HepG2 (cell line): ENCODE measurements around the gene ADRM1.

Experiments used
- IRX3 ChIP-seq: sonication (generic); formaldehyde crosslinking; IDR thresholded peaks from 2 replicates; pipeline ENCODE4 v1.8.1; 2023; ENCODE audit warnings: mild to moderate bottlenecking, low read depth, missing genetic modification reagents, borderline replicate concordance
- JUND ChIP-seq: sonication (generic); formaldehyde crosslinking; IDR thresholded peaks from 2 replicates; pipeline ENCODE4 v1.8.0; 2022; ENCODE audit warnings: mild to moderate bottlenecking, missing genetic modification reagents
- SMC3 ChIP-seq: IDR thresholded peaks from 2 replicates; pipeline ENCODE4 v1.6.1; 2011; ENCODE audit warnings: low read length, improper control_type of control experiment
- SP5 ChIP-seq: IDR thresholded peaks from 2 replicates; pipeline ENCODE4 v1.6.1; 2016; ENCODE audit warnings: low read depth, borderline replicate concordance
- ZSCAN21 ChIP-seq: sonication (generic); formaldehyde crosslinking; IDR thresholded peaks from 2 replicates; pipeline ENCODE4 v1.8.0; 2022; ENCODE audit warnings: mild to moderate bottlenecking, missing genetic modification reagents, moderate library complexity, borderline replicate concordance
- TF ChIP-seq, protein P1 (sequence below): sonication (generic); formaldehyde crosslinking; IDR thresholded peaks from 2 replicates; pipeline ENCODE4 v1.5.1; 2020; ENCODE audit warnings: mild to moderate bottlenecking, missing genetic modification reagents, borderline replicate concordance

DNA sequence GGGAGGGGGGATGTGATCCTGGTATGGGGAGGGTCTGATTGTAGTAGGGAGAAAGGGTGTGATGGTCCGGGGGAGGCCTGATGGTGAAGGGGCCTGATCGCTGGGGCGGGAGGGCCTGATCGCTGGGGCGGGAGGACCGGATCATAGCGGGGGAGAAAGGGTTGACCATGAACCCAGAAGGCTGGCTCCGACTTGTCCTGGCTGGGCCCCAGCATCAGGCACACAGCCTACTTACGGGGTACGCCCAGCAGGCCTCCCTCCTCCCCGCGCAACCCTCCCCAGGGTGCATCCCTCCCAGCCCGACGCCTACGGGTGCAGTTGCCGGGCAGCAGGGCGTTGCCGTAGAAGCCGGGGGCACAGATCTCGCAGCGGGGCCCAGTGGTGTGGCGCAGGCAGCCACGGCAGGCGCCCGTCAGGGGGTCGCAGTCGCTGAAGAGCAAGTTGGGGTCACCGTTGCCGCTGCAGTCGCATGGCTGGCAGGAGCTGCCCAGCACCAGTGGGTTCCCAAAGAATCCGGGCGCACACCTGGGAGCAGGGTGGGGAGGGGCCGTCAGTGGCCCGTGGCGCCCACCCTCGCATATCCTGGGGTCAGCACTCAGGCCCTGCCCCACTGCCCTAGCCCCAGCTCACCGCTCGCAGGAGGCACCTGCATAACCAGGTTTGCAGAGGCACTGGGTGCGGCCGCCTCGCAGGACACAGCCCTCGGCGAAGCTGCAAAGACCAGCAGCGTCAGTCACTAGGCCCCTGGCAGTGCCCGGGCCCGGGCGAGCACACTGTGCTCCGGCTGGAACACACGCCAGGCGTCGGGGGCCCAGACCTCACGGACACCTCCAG lies 20.6 kb downstream of the ADRM1 start:
- TF ChIP-seq SP5 (no peak), SMC3 (no peak), IRX3 (no peak), ZSCAN21 (CRISPR knock-in tag) (no peak), JUND (CRISPR knock-in tag) (no peak)
- TF ChIP-seq, protein P1, sequence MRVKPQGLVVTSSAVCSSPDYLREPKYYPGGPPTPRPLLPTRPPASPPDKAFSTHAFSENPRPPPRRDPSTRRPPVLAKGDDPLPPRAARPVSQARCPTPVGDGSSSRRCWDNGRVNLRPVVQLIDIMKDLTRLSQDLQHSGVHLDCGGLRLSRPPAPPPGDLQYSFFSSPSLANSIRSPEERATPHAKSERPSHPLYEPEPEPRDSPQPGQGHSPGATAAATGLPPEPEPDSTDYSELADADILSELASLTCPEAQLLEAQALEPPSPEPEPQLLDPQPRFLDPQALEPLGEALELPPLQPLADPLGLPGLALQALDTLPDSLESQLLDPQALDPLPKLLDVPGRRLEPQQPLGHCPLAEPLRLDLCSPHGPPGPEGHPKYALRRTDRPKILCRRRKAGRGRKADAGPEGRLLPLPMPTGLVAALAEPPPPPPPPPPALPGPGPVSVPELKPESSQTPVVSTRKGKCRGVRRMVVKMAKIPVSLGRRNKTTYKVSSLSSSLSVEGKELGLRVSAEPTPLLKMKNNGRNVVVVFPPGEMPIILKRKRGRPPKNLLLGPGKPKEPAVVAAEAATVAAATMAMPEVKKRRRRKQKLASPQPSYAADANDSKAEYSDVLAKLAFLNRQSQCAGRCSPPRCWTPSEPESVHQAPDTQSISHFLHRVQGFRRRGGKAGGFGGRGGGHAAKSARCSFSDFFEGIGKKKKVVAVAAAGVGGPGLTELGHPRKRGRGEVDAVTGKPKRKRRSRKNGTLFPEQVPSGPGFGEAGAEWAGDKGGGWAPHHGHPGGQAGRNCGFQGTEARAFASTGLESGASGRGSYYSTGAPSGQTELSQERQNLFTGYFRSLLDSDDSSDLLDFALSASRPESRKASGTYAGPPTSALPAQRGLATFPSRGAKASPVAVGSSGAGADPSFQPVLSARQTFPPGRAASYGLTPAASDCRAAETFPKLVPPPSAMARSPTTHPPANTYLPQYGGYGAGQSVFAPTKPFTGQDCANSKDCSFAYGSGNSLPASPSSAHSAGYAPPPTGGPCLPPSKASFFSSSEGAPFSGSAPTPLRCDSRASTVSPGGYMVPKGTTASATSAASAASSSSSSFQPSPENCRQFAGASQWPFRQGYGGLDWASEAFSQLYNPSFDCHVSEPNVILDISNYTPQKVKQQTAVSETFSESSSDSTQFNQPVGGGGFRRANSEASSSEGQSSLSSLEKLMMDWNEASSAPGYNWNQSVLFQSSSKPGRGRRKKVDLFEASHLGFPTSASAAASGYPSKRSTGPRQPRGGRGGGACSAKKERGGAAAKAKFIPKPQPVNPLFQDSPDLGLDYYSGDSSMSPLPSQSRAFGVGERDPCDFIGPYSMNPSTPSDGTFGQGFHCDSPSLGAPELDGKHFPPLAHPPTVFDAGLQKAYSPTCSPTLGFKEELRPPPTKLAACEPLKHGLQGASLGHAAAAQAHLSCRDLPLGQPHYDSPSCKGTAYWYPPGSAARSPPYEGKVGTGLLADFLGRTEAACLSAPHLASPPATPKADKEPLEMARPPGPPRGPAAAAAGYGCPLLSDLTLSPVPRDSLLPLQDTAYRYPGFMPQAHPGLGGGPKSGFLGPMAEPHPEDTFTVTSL (CRISPR knock-in tag) = no peak
